DMS79 (cell line): ENCODE results near the gene TAF1C.
"Not testable (repeated sequence)": the region's sequence is repeated elsewhere in the genome, so short reads cannot be mapped to it uniquely, and the experiment has no call there.

ENCODE experiments used
- DNase-seq: peaks from one replicate; lab custom pipeline; 2025; lab: John Stamatoyannopoulos, UW

Gene TAF1C

GRCh38 chr16:84212154-84212553 lies 25.3 kb upstream of the TAF1C start:
- no peak for DNase-seq

GRCh38 chr16:84209989-84210388 lies 23.1 kb upstream of the TAF1C start:
- no peak for DNase-seq

- no peak for DNase-seq
Observed at GRCh38 chr16:84207879-84208278, 21.0 kb upstream of the TAF1C start.

- no peak for DNase-seq
Observed at GRCh38 chr16:84207251-84207650, 20.4 kb upstream of the TAF1C start.

GRCh38 chr16:84205976-84206691 lies 19.3 kb upstream of the TAF1C start:
- DNase-seq = no peak

- DNase-seq = not testable (repeated sequence)
Observed at GRCh38 chr16:84205123-84205522, 18.3 kb upstream of the TAF1C start.

GRCh38 chr16:84204551-84204950 lies 17.7 kb upstream of the TAF1C start:
- DNase-seq = not testable (repeated sequence)

- no peak for DNase-seq
Observed at GRCh38 chr16:84199861-84200260, 13.0 kb upstream of the TAF1C start.

- no peak for DNase-seq
Observed at GRCh38 chr16:84199097-84199496, 12.2 kb upstream of the TAF1C start.

- DNase-seq = no peak
Observed at GRCh38 chr16:84198401-84198800, 11.5 kb upstream of the TAF1C start.

GRCh38 chr16:84197466-84198128 lies 10.7 kb upstream of the TAF1C start:
- DNase-seq = no peak

- DNase-seq = no peak
Observed at GRCh38 chr16:84196727-84197394, 10.0 kb upstream of the TAF1C start.

GRCh38 chr16:84196101-84196500 lies 9.2 kb upstream of the TAF1C start:
- DNase-seq = no peak

GRCh38 chr16:84195201-84196093 lies 8.6 kb upstream of the TAF1C start:
- no peak for DNase-seq

- peak; percentile 17 for DNase-seq
Observed at GRCh38 chr16:84194470-84195200, 7.8 kb upstream of the TAF1C start.

GRCh38 chr16:84194018-84194417 lies 7.2 kb upstream of the TAF1C start:
- DNase-seq = no peak

- no peak for DNase-seq
Observed at GRCh38 chr16:84193480-84193879, 6.6 kb upstream of the TAF1C start.

GRCh38 chr16:84191466-84191865 lies 4.6 kb upstream of the TAF1C start:
- DNase-seq = no peak

GRCh38 chr16:84190731-84191388 lies 4.0 kb upstream of the TAF1C start, which contains the start of gene ADAD2:
Gene ADAD2 (plus strand): TSS chr16:84191157. CDS start chr16:84191231, 74 bp downstream.
- no peak for DNase-seq

- DNase-seq = no peak
Observed at GRCh38 chr16:84184775-84185174, 2.1 kb downstream of the TAF1C start.
